Measurements from ENCODE around the gene KLHL35. TPM values are rescaled to one million over a fixed set of nuclear protein-coding genes. Genes with fewer than 3 reads are reported as not detected.
A peak's percentile ranks its signal among the peaks of the same experiment; 100 is the strongest.

The KLHL35 gene
- total RNA-seq, 1 donor from 2014 or later, result 1.5 TPM

- DNase-seq (ENCODE audit: low spot score), result no peak
Measured at GRCh38 chr11:75440960-75441803, 8.2 kb upstream of the KLHL35 start.

GRCh38 chr11:75439495-75440120 lies 6.6 kb upstream of the KLHL35 start:
- DNase-seq (ENCODE audit: low spot score), result no peak

- DNase-seq (ENCODE audit: low spot score), result no peak
Measured at GRCh38 chr11:75439026-75439425, 6.0 kb upstream of the KLHL35 start.

- no peak for DNase-seq (ENCODE audit: low spot score)
Measured at GRCh38 chr11:75437966-75438659, 5.1 kb upstream of the KLHL35 start.

GRCh38 chr11:75436806-75437205 lies 3.8 kb upstream of the KLHL35 start:
- DNase-seq (ENCODE audit: low spot score), result no peak

GRCh38 chr11:75435571-75435925 lies 2.5 kb upstream of the KLHL35 start:
- DNase-seq (ENCODE audit: low spot score), result no peak

- no peak for DNase-seq (ENCODE audit: low spot score)
Measured at GRCh38 chr11:75434886-75435570, 2.0 kb upstream of the KLHL35 start.

GRCh38 chr11:75434051-75434450 lies 1.0 kb upstream of the KLHL35 start:
- no peak for DNase-seq (ENCODE audit: low spot score)

GRCh38 chr11:75433443-75433842 lies 440 bp upstream of the KLHL35 start:
- DNase-seq (ENCODE audit: low spot score), result no peak

GRCh38 chr11:75431533-75432525 lies 1.2 kb downstream of the KLHL35 start:
- no peak for DNase-seq (ENCODE audit: low spot score)

- DNase-seq (ENCODE audit: low spot score), result no peak
Measured at GRCh38 chr11:75430714-75431532, 2.1 kb downstream of the KLHL35 start.

GRCh38 chr11:75429902-75430713 lies 2.9 kb downstream of the KLHL35 start:
- peak; percentile 61 for DNase-seq (ENCODE audit: low spot score)

GRCh38 chr11:75429641-75429901 lies 3.4 kb downstream of the KLHL35 start:
- DNase-seq (ENCODE audit: low spot score), result no peak

- no peak for DNase-seq (ENCODE audit: low spot score)
Measured at GRCh38 chr11:75428989-75429640, 3.9 kb downstream of the KLHL35 start.

- DNase-seq (ENCODE audit: low spot score), result peak; percentile 77
Measured at GRCh38 chr11:75428281-75428724, 4.7 kb downstream of the KLHL35 start.

- no peak for DNase-seq (ENCODE audit: low spot score)
Measured at GRCh38 chr11:75427181-75427580, 5.8 kb downstream of the KLHL35 start.

- no peak for DNase-seq (ENCODE audit: low spot score)
Measured at GRCh38 chr11:75426720-75427086, 6.3 kb downstream of the KLHL35 start.

GRCh38 chr11:75425422-75425821 lies 7.6 kb downstream of the KLHL35 start:
- DNase-seq (ENCODE audit: low spot score), result no peak

GRCh38 chr11:75424396-75424795 lies 8.6 kb downstream of the KLHL35 start:
- no peak for DNase-seq (ENCODE audit: low spot score)
